ENCODE measurements around the gene TMEM106A. TPM values are rescaled to one million over a fixed set of nuclear protein-coding genes. Genes with fewer than 3 reads are reported as not detected.

The TMEM106A gene
- total and polyA plus RNA-seq, 2 of the 13 experiments (the other 11 are each of a cell fraction or from before 2014, with no cell fraction given): 16.9 to 35.9 TPM

- TF ChIP-seq TFE3 (CRISPR knock-in tag; IDR thresholded peaks at IDR 0.05) (no peak), SAFB2 (CRISPR knock-in tag; IDR thresholded peaks at IDR 0.05; ENCODE audit: borderline replicate concordance, low read depth) (no peak), NFKBIZ (CRISPR knock-in tag; IDR thresholded peaks at IDR 0.05) (no peak), ZNF136 (CRISPR knock-in tag; IDR thresholded peaks at IDR 0.05; ENCODE audit: low read depth) (no peak), NFATC3 (CRISPR knock-in tag; IDR thresholded peaks at IDR 0.05) (0 out of 2 replicates have a peak, but pooled peaks have one; percentile 42), ZNF230 (CRISPR knock-in tag; IDR thresholded peaks at IDR 0.05) (0 out of 2 replicates have a peak, but pooled peaks have one; percentile 47), ZNF280B (CRISPR knock-in tag; IDR thresholded peaks at IDR 0.05; ENCODE audit: borderline replicate concordance) (no peak), ZNF510 (CRISPR knock-in tag; IDR thresholded peaks at IDR 0.05; ENCODE audit: low read depth) (0 out of 2 replicates have a peak, but pooled peaks have one; percentile 54), KDM6A (CRISPR knock-in tag; IDR thresholded peaks at IDR 0.05; ENCODE audit: low read depth) (no peak), HNRNPH1 (optimal IDR thresholded peaks at IDR 0.05; ENCODE audit: low read depth, low read length) (no peak), ZBTB38 (CRISPR knock-in tag; IDR thresholded peaks at IDR 0.05) (peak; percentile 45; the same call in 1 of the 2 replicates), ZBTB42 (CRISPR knock-in tag; IDR thresholded peaks at IDR 0.05) (0 out of 2 replicates have a peak, but pooled peaks have one; percentile 40), DNMT1 (CRISPR knock-in tag; IDR thresholded peaks at IDR 0.05) (no peak), POLR2A (IDR thresholded peaks at IDR 0.05; ENCODE audit: insufficient read depth in 1 of 2, low read depth in 2 of 2, low read length in 2 of 2) (peak in 1 of 2 experiments; percentile 28; a peak in 1 of 4 replicates), ZBTB33 (CRISPR knock-in tag; IDR thresholded peaks at IDR 0.05) (peak; percentile 62), RNF2 (conservative IDR thresholded peaks at IDR 0.05; ENCODE audit: low read depth) (no peak), GATAD2A (CRISPR knock-in tag; IDR thresholded peaks at IDR 0.05) (peak; percentile 6; the same call in 1 of the 2 replicates), MAFK (conservative IDR thresholded peaks at IDR 0.05 in 1 of 2, IDR thresholded peaks at IDR 0.05 in 1 of 2; ENCODE audit: low read length in 2 of 2) (peak; percentile 78 to 81), ZNF784 (CRISPR knock-in tag; IDR thresholded peaks at IDR 0.05; ENCODE audit: borderline replicate concordance) (no peak), ZFP36L2 (CRISPR knock-in tag; IDR thresholded peaks at IDR 0.05) (0 out of 2 replicates have a peak, but pooled peaks have one; percentile 22), ZNF24 (IDR thresholded peaks at IDR 0.05) (no peak), GABPB1 (CRISPR knock-in tag; IDR thresholded peaks at IDR 0.05) (no peak), TAF1 (CRISPR knock-in tag; IDR thresholded peaks at IDR 0.05) (0 out of 2 replicates have a peak, but pooled peaks have one; percentile 24)
Measured at GRCh38 chr17:43212641-43213490, 1.2 kb downstream of the TMEM106A start (continued).

Data from HepG2 (cell line).